ENCODE measurements around the gene PRIM2. TPM values are rescaled to one million over a fixed set of nuclear protein-coding genes. Genes with fewer than 3 reads are reported as not detected.
A peak's percentile ranks its signal among the peaks of the same experiment; 100 is the strongest.
"Not testable (repeated sequence)": the region's sequence is repeated elsewhere in the genome, so short reads cannot be mapped to it uniquely, and the experiment has no call there.

Gene PRIM2
- total RNA-seq, 3 donors from 2014 or later = 11.7 to 16.9 (median 12.7) TPM

GRCh38 chr6:57278570-57278969 is 38.9 kb upstream of the PRIM2 start:
- H3K36me3 ChIP-seq (ENCODE audit: low read depth) = no peaks in the 10 kb centered on the region
- intact Hi-C loops (cut with DNase I, micrococcal nuclease) = no loop called here

GRCh38 chr6:57279013-57279412 is 38.4 kb upstream of the PRIM2 start:
- Histone ChIP-seq H3K9me3 (no peaks in the 10 kb centered on the region), H3K36me3 (ENCODE audit: low read depth) (no peaks in the 10 kb centered on the region), H3K4me1 (ENCODE audit: low read depth) (no peaks in the 10 kb centered on the region), H3K4me3 (no peak overlapping the region)
- no peak for DNase-seq
- intact Hi-C loops (cut with DNase I, micrococcal nuclease) = no loop called here
- no peak for TF ChIP-seq CTCF (IDR thresholded peaks at IDR 0.05)
- no peak for ATAC-seq

More at GRCh38 chr6:57278570-57278969, 38.9 kb upstream of the PRIM2 start:
- H3K4me3 ChIP-seq = no peak overlapping the region
- no peaks in the 10 kb centered on the region for H3K4me1 ChIP-seq (ENCODE audit: low read depth)
- TF ChIP-seq CTCF (IDR thresholded peaks at IDR 0.05) = no peak
- ATAC-seq = no peak
- H3K9me3 ChIP-seq = no peaks in the 10 kb centered on the region
- no peak for DNase-seq

- no peak for TF ChIP-seq CTCF (IDR thresholded peaks at IDR 0.05)
- Histone ChIP-seq H3K9me3 (no peaks in the 10 kb centered on the region), H3K4me1 (ENCODE audit: low read depth) (no peaks in the 10 kb centered on the region), H3K4me3 (no peak overlapping the region), H3K36me3 (ENCODE audit: low read depth) (no peaks in the 10 kb centered on the region)
- ATAC-seq (no peak), DNase-seq (no peak)
- intact Hi-C loops (cut with DNase I, micrococcal nuclease) = no loop called here
Observed at GRCh38 chr6:57283106-57283505, 34.3 kb upstream of the PRIM2 start.

GRCh38 chr6:57283911-57284455 is 33.4 kb upstream of the PRIM2 start:
- TF ChIP-seq CTCF (IDR thresholded peaks at IDR 0.05) = no peak
- intact Hi-C loops (cut with DNase I, micrococcal nuclease) = no loop called here
- Histone ChIP-seq H3K9me3 (no peaks in the 10 kb centered on the region), H3K36me3 (ENCODE audit: low read depth) (no peaks in the 10 kb centered on the region), H3K4me1 (ENCODE audit: low read depth) (no peaks in the 10 kb centered on the region), H3K4me3 (no peak overlapping the region)
- no peak for DNase-seq
- ATAC-seq = no peak

GRCh38 chr6:57288136-57288535 is 29.3 kb upstream of the PRIM2 start:
- H3K9me3 ChIP-seq; ATAC-seq; H3K4me1 ChIP-seq (ENCODE audit: low read depth); intact Hi-C loops (cut with DNase I, micrococcal nuclease); H3K36me3 ChIP-seq (ENCODE audit: low read depth); H3K4me3 ChIP-seq: not testable (repeated sequence)
- peak in 1 of 3 donors; percentile 24 for DNase-seq

GRCh38 chr6:57293472-57293871 is 24.0 kb upstream of the PRIM2 start:
- ATAC-seq; intact Hi-C loops (cut with DNase I, micrococcal nuclease); H3K9me3 ChIP-seq; DNase-seq; H3K4me1 ChIP-seq (ENCODE audit: low read depth); H3K4me3 ChIP-seq; H3K36me3 ChIP-seq (ENCODE audit: low read depth): not testable (repeated sequence)

- ATAC-seq (no peak), DNase-seq (no peak)
- H3K36me3 ChIP-seq (ENCODE audit: low read depth) = no peaks in the 10 kb centered on the region
- H3K4me1 ChIP-seq (ENCODE audit: low read depth) = no peaks in the 10 kb centered on the region
- no peak for TF ChIP-seq CTCF (IDR thresholded peaks at IDR 0.05)
- H3K9me3 ChIP-seq = no peaks in the 10 kb centered on the region
- intact Hi-C loops (cut with DNase I, micrococcal nuclease) = no loop called here
- no peak overlapping the region for H3K4me3 ChIP-seq
Observed at GRCh38 chr6:57294862-57295445, 22.5 kb upstream of the PRIM2 start.
